ENCODE results near the gene OLIG1.

Gene OLIG1, protein sequence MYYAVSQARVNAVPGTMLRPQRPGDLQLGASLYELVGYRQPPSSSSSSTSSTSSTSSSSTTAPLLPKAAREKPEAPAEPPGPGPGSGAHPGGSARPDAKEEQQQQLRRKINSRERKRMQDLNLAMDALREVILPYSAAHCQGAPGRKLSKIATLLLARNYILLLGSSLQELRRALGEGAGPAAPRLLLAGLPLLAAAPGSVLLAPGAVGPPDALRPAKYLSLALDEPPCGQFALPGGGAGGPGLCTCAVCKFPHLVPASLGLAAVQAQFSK

DNA sequence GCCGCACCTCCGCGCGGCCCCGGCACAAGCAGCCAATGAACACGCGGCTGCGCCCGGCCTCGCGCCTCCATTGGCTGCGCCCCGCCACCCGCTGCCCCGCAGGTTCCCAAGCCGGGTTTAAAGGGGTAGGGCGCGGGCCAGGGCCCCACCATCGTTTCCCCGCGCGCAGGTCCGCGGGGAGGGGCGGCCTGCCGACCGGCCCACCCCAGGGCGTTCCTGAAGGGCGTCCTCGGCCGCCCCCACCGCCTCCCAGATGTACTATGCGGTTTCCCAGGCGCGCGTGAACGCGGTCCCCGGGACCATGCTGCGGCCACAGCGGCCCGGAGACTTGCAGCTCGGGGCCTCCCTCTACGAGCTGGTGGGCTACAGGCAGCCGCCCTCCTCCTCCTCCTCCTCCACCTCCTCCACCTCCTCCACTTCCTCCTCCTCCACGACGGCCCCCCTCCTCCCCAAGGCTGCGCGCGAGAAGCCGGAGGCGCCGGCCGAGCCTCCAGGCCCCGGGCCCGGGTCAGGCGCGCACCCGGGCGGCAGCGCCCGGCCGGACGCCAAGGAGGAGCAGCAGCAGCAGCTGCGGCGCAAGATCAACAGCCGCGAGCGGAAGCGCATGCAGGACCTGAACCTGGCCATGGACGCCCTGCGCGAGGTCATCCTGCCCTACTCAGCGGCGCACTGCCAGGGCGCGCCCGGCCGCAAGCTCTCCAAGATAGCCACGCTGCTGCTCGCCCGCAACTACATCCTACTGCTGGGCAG, at the start of gene OLIG1:
Gene OLIG1, plus strand, starts transcription at position 148 of the 750 bp plus-strand sequence. Its CDS starts 106 bp downstream, at position 254.
- H3K27ac ChIP-seq (ENCODE audit: low read depth, low read length), result no peak within 1 kb of the TSS
- no peaks in the 10 kb centered on the region for H3F3A ChIP-seq (ENCODE audit: control insufficient read depth, insufficient read depth)
- TF ChIP-seq, protein P1, sequence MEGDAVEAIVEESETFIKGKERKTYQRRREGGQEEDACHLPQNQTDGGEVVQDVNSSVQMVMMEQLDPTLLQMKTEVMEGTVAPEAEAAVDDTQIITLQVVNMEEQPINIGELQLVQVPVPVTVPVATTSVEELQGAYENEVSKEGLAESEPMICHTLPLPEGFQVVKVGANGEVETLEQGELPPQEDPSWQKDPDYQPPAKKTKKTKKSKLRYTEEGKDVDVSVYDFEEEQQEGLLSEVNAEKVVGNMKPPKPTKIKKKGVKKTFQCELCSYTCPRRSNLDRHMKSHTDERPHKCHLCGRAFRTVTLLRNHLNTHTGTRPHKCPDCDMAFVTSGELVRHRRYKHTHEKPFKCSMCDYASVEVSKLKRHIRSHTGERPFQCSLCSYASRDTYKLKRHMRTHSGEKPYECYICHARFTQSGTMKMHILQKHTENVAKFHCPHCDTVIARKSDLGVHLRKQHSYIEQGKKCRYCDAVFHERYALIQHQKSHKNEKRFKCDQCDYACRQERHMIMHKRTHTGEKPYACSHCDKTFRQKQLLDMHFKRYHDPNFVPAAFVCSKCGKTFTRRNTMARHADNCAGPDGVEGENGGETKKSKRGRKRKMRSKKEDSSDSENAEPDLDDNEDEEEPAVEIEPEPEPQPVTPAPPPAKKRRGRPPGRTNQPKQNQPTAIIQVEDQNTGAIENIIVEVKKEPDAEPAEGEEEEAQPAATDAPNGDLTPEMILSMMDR (IDR thresholded peaks at IDR 0.05; ENCODE audit: low read depth, low read length, poor library complexity, severe bottlenecking), result no peak
- TF ChIP-seq EZH2phosphoT487 (IDR thresholded peaks at IDR 0.05; ENCODE audit: borderline replicate concordance, low read length), result no peak
- no peaks in the 10 kb centered on the region for H3K36me3 ChIP-seq (ENCODE audit: control insufficient read depth, low read length)
- H3K4me2 ChIP-seq (ENCODE audit: low read length), result no peak within 1 kb of the TSS
- no peak within 1 kb of the TSS for H3K4me3 ChIP-seq (ENCODE audit: low read length)
- peaks cover 12% of the 10 kb centered on the region; the same call in 1 of the 2 replicates for H3K27me3 ChIP-seq (ENCODE audit: control insufficient read depth, low read length)
- no peaks in the 10 kb centered on the region for H4K20me1 ChIP-seq (ENCODE audit: control insufficient read depth, insufficient read depth, low read depth, low read length)
- no peaks in the 10 kb centered on the region for H3K9me2 ChIP-seq (replicated peaks; ENCODE audit: control insufficient read depth, low read length)
- H3K4me1 ChIP-seq (ENCODE audit: control insufficient read depth, low read length), result peaks cover 5% of the 10 kb centered on the region; the same call in 1 of the 2 replicates
- no peaks in the 10 kb centered on the region for H3K79me2 ChIP-seq (ENCODE audit: control insufficient read depth, low read length)
- H3K9me3 ChIP-seq (ENCODE audit: control insufficient read depth, insufficient read depth, low read length), result peaks cover 7% of the 10 kb centered on the region; the same call in 1 of the 2 replicates

DNA sequence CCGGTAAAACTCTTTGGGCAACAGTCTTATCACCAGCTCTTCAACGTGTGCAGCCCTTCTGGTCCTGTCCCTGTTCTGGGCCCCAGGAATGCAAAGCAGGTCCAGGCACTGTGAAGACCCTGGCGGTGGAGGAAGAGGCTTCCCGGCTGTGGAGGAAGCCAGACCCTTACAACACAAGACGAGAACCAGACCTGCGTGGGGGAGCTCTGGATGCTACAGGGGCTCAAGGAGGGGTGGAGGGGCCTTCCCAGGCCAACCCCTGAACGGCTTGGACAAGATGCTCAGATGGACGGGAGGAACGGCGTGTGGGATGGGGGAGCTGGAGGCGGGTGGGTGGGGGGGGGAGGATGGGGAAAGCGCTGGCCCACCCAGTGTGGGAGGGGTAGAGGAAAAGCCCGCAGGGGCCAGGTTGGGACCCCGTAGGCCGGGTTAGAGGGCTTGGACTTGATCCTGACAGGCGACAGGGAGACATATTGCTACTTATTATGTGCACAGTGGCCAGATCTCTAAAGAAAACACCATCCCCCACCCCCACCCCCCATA, 49.3 kb upstream of the OLIG1 start:
- Histone ChIP-seq H3K4me3 (ENCODE audit: low read length) (no peak overlapping the region), H3K4me2 (ENCODE audit: low read length) (no peak overlapping the region), H3K27me3 (ENCODE audit: control insufficient read depth, low read length) (peaks cover 12% of the 10 kb centered on the region)

DNA sequence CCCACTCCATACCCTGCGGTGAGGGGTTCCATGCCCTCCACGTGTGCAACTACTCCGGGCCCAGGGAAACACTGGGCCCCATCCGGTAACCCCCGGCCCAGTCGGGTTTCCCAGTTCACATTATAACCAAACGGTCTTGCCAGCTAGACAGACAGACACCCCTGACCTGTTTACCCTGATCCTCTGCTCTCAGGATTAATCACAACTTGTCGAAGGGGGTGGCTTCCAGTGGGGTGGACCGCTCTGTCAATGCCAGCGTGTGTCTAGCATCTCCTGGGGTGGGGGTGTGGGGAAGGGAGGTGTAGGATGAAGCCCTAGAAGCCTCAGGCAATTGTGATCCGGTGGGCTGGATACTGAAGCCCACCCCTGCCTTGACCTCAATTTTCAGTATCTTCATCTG, 48.8 kb upstream of the OLIG1 start:
- Histone ChIP-seq H3F3A (ENCODE audit: control insufficient read depth, insufficient read depth) (no peaks in the 10 kb centered on the region), H3K79me2 (ENCODE audit: control insufficient read depth, low read length) (no peaks in the 10 kb centered on the region), H3K27ac (ENCODE audit: low read depth, low read length) (no peak overlapping the region), H3K9me3 (ENCODE audit: control insufficient read depth, insufficient read depth, low read length) (no peaks in the 10 kb centered on the region), H3K36me3 (ENCODE audit: control insufficient read depth, low read length) (no peaks in the 10 kb centered on the region), H4K20me1 (ENCODE audit: control insufficient read depth, insufficient read depth, low read depth, low read length) (no peaks in the 10 kb centered on the region), H3K4me2 (ENCODE audit: low read length) (no peak overlapping the region), H3K9me2 (replicated peaks; ENCODE audit: control insufficient read depth, low read length) (no peaks in the 10 kb centered on the region), H3K27me3 (ENCODE audit: control insufficient read depth, low read length) (peaks cover 12% of the 10 kb centered on the region), H3K4me1 (ENCODE audit: control insufficient read depth, low read length) (no peaks in the 10 kb centered on the region), H3K4me3 (ENCODE audit: low read length) (no peak overlapping the region)
- TF ChIP-seq, protein P1 (IDR thresholded peaks at IDR 0.05; ENCODE audit: low read depth, low read length, poor library complexity, severe bottlenecking), result no peak
- no peak for TF ChIP-seq EZH2phosphoT487 (IDR thresholded peaks at IDR 0.05; ENCODE audit: borderline replicate concordance, low read length)

More for the DNA sequence above, 49.3 kb upstream of the OLIG1 start:
- Histone ChIP-seq H3K27ac (ENCODE audit: low read depth, low read length) (no peak overlapping the region), H3K9me3 (ENCODE audit: control insufficient read depth, insufficient read depth, low read length) (no peaks in the 10 kb centered on the region), H3K36me3 (ENCODE audit: control insufficient read depth, low read length) (no peaks in the 10 kb centered on the region), H4K20me1 (ENCODE audit: control insufficient read depth, insufficient read depth, low read depth, low read length) (no peaks in the 10 kb centered on the region), H3F3A (ENCODE audit: control insufficient read depth, insufficient read depth) (no peaks in the 10 kb centered on the region), H3K79me2 (ENCODE audit: control insufficient read depth, low read length) (no peaks in the 10 kb centered on the region), H3K4me1 (ENCODE audit: control insufficient read depth, low read length) (no peaks in the 10 kb centered on the region), H3K9me2 (replicated peaks; ENCODE audit: control insufficient read depth, low read length) (no peaks in the 10 kb centered on the region)
- no peak for TF ChIP-seq EZH2phosphoT487 (IDR thresholded peaks at IDR 0.05; ENCODE audit: borderline replicate concordance, low read length)

All from DOHH2 (cell line).